ENCODE data around the gene ZNF48.

- TF ChIP-seq, protein P1, sequence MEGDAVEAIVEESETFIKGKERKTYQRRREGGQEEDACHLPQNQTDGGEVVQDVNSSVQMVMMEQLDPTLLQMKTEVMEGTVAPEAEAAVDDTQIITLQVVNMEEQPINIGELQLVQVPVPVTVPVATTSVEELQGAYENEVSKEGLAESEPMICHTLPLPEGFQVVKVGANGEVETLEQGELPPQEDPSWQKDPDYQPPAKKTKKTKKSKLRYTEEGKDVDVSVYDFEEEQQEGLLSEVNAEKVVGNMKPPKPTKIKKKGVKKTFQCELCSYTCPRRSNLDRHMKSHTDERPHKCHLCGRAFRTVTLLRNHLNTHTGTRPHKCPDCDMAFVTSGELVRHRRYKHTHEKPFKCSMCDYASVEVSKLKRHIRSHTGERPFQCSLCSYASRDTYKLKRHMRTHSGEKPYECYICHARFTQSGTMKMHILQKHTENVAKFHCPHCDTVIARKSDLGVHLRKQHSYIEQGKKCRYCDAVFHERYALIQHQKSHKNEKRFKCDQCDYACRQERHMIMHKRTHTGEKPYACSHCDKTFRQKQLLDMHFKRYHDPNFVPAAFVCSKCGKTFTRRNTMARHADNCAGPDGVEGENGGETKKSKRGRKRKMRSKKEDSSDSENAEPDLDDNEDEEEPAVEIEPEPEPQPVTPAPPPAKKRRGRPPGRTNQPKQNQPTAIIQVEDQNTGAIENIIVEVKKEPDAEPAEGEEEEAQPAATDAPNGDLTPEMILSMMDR (IDR thresholded peaks at IDR 0.05 in 4 of 5, conservative IDR thresholded peaks at IDR 0.05 in 1 of 5): no peak
- TF ChIP-seq POLR2A (IDR thresholded peaks at IDR 0.05): no peak
These were observed 21.7 kb downstream of the ZNF48 start for GRCh38 chr16:30416624-30417528.

Measured in gastrocnemius medialis (tissue), 4 donors.